DMS153 treated with DMSO at 0.1 percent for 48 hours (cell line): Measurements from ENCODE around the gene FOSL1.

Experiments used
- DNase-seq: peaks from one replicate; lab custom pipeline; 2025; ENCODE audit not compliant: unreplicated experiment; lab: John Stamatoyannopoulos, UW

The FOSL1 gene

GRCh38 chr11:65882120-65883057 lies 17.8 kb downstream of the FOSL1 start:
- DNase-seq: no peak

- DNase-seq: no peak
Measured at GRCh38 chr11:65880844-65881421, 19.3 kb downstream of the FOSL1 start.

GRCh38 chr11:65880027-65880426 lies 20.2 kb downstream of the FOSL1 start:
- no peak for DNase-seq

GRCh38 chr11:65879617-65880016 lies 20.6 kb downstream of the FOSL1 start, which contains the start of gene CTSW:
Gene CTSW (plus strand): TSS chr11:65879837. CDS start chr11:65879855, 18 bp downstream.
- no peak for DNase-seq

GRCh38 chr11:65873318-65874156 lies 26.7 kb downstream of the FOSL1 start:
- DNase-seq: peak; percentile 91

- DNase-seq: no peak
Measured at GRCh38 chr11:65872586-65873317, 27.4 kb downstream of the FOSL1 start, which contains the start of gene EFEMP2. Gene EFEMP2 (minus strand): TSS chr11:65872800. CDS start chr11:65872354, 446 bp downstream.

GRCh38 chr11:65871811-65872548 lies 28.2 kb downstream of the FOSL1 start:
- DNase-seq: no peak

- peak; percentile 44 for DNase-seq
Measured at GRCh38 chr11:65870706-65871681, 29.2 kb downstream of the FOSL1 start.

- no peak for DNase-seq
Measured at GRCh38 chr11:65870307-65870658, 29.9 kb downstream of the FOSL1 start.

GRCh38 chr11:65869643-65870306 lies 30.4 kb downstream of the FOSL1 start:
- DNase-seq: no peak

- DNase-seq: no peak
Measured at GRCh38 chr11:65868907-65869306, 31.3 kb downstream of the FOSL1 start.

- DNase-seq: no peak
Measured at GRCh38 chr11:65868076-65868667, 32.0 kb downstream of the FOSL1 start.

GRCh38 chr11:65867284-65868071 lies 32.7 kb downstream of the FOSL1 start:
- no peak for DNase-seq

GRCh38 chr11:65866509-65867283 lies 33.5 kb downstream of the FOSL1 start:
- DNase-seq: no peak

GRCh38 chr11:65865550-65866172 lies 34.5 kb downstream of the FOSL1 start:
- DNase-seq: no peak
